Parathyroid adenoma (tissue), 2 donors: ENCODE results near the gene OR13J1.
"Not testable (repeated sequence)": the region's sequence is repeated elsewhere in the genome, so short reads cannot be mapped to it uniquely, and the experiment has no call there.

Experiments used
- H2AFZ ChIP-seq: fragments of 300-600 bp; sonication (generic); one replicate; pipeline ENCODE4 v1.7.0; 2017; ENCODE audit warnings: antibody characterized with exemption, mild to moderate bottlenecking
- H3K27ac ChIP-seq: fragments of 300-600 bp; sonication (generic); one replicate; pipeline ENCODE4 v1.7.0; 2017
- H3K27me3 ChIP-seq: fragments of 300-600 bp; sonication (generic); one replicate; pipeline ENCODE4 v1.7.0; 2017; ENCODE audit warnings: low read length; ENCODE audit not compliant: control insufficient read depth, insufficient read depth
- H3K36me3 ChIP-seq: fragments of 300-600 bp; sonication (generic); one replicate; pipeline ENCODE4 v1.7.0; 2017; ENCODE audit warnings: low read length; ENCODE audit not compliant: control insufficient read depth, insufficient read depth
- H3K4me1 ChIP-seq: fragments of 300-600 bp; sonication (generic); one replicate; pipeline ENCODE4 v1.7.0; 2017; ENCODE audit warnings: control low read depth
- H3K4me2 ChIP-seq: fragments of 300-600 bp; sonication (generic); one replicate; pipeline ENCODE4 v1.7.0; 2017; ENCODE audit warnings: low read length
- H3K4me3 ChIP-seq: fragments of 300-600 bp; sonication (generic); one replicate; pipeline ENCODE4 v1.7.0; 2017; ENCODE audit warnings: low read depth, low read length
- H3K79me2 ChIP-seq: fragments of 300-600 bp; sonication (generic); one replicate; pipeline ENCODE4 v1.7.0; 2017; ENCODE audit warnings: control low read depth
- H3K9ac ChIP-seq: fragments of 300-600 bp; sonication (generic); one replicate; pipeline ENCODE4 v1.7.0; 2017; ENCODE audit warnings: mild to moderate bottlenecking
- H3K9me3 ChIP-seq: fragments of 300-600 bp; sonication (generic); one replicate; pipeline ENCODE4 v1.7.0; 2017; ENCODE audit warnings: low read length; ENCODE audit not compliant: control insufficient read depth
- TF ChIP-seq, protein P1 (sequence below): fragments of 300-600 bp; sonication (generic); IDR thresholded peaks from one replicate; pipeline ENCODE4 v1.7.0; 2017; ENCODE audit warnings: antibody characterized with exemption, mild to moderate bottlenecking
- donor health status: primary hyperparathyroidism.

OR13J1 gene

DNA sequence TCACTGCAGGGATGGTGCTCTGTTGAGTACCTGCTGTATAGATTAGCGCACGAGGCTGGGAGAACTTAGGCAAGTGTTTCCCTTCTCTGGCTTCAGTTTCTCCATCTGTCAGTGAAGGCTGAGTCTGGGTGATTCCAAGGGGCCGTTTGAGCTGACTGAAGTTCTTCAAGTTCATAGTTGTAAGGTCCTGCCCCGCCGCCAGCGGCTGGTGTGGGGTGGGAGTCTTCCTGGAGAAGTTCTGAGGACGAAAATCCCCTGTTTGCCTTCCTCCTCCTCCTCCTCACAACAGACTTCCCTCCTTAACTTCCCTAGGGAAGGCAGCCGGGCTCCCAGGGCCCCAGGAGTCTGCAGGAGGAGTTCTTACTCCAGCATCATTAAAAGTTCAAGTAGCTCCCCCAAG, 34.1 kb upstream of the OR13J1 start:
- no peak overlapping the region for H3K4me2 ChIP-seq
- no peak overlapping the region for H2AFZ ChIP-seq
- TF ChIP-seq, protein P1, sequence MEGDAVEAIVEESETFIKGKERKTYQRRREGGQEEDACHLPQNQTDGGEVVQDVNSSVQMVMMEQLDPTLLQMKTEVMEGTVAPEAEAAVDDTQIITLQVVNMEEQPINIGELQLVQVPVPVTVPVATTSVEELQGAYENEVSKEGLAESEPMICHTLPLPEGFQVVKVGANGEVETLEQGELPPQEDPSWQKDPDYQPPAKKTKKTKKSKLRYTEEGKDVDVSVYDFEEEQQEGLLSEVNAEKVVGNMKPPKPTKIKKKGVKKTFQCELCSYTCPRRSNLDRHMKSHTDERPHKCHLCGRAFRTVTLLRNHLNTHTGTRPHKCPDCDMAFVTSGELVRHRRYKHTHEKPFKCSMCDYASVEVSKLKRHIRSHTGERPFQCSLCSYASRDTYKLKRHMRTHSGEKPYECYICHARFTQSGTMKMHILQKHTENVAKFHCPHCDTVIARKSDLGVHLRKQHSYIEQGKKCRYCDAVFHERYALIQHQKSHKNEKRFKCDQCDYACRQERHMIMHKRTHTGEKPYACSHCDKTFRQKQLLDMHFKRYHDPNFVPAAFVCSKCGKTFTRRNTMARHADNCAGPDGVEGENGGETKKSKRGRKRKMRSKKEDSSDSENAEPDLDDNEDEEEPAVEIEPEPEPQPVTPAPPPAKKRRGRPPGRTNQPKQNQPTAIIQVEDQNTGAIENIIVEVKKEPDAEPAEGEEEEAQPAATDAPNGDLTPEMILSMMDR: no peak
- no peaks in the 10 kb centered on the region for H3K27me3 ChIP-seq
- no peaks in the 10 kb centered on the region for H3K36me3 ChIP-seq
- H3K27ac ChIP-seq: no peak overlapping the region
- H3K4me3 ChIP-seq: no peak overlapping the region
- peaks cover 7% of the 10 kb centered on the region for H3K4me1 ChIP-seq
- no peak overlapping the region for H3K9ac ChIP-seq
- no peaks in the 10 kb centered on the region for H3K9me3 ChIP-seq
- H3K79me2 ChIP-seq: no peaks in the 10 kb centered on the region

DNA sequence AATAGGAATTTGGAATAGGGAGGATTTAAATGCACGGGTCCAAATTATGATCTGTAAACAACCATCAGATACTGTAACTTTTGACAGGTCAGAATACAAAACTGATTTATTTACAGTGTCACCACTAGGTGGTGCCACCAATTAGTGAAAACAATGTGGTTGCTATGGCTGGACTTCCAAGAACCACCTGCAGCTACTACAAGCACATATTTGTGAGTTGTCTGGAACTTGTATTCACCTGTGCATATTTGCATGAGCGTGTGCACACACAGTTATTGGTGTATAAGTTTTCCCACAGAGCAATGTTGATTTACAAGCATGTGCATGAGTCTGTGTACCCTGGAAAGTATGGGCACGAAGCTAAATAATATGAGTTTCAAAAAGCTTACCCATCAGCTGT, 32.8 kb upstream of the OR13J1 start:
- Histone ChIP-seq H3K36me3 (no peaks in the 10 kb centered on the region), H3K9me3 (no peaks in the 10 kb centered on the region), H3K27ac (no peak overlapping the region), H3K4me3 (no peak overlapping the region), H3K9ac (no peak overlapping the region), H3K27me3 (no peaks in the 10 kb centered on the region), H3K4me2 (no peak overlapping the region), H3K79me2 (no peaks in the 10 kb centered on the region), H3K4me1 (no peaks in the 10 kb centered on the region), H2AFZ (no peak overlapping the region)
- TF ChIP-seq, protein P1: peak; percentile 67

DNA sequence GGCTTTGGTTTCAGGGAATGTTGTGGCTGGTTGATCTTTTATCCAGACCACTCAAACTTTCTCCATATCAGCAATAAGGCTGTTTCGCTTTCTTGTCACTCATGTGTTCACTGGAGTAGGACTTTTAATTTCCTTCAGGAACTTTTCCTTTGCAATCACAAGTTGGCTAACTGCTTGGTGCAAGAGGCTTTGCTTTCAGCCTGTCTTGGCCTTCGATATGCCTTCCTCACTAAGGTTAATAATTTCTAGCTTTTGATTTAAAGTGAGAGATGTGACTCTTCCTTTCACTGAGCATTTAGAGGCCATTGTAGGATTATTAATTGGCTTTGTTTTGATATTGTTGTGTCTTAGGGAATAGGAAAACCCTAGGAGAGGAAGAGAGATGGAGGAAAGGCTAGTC, 28.8 kb upstream of the OR13J1 start:
- Histone ChIP-seq H2AFZ (no peak overlapping the region), H3K79me2 (no peaks in the 10 kb centered on the region), H3K9me3 (no peaks in the 10 kb centered on the region), H3K27me3 (no peaks in the 10 kb centered on the region), H3K4me1 (no peaks in the 10 kb centered on the region), H3K4me3 (no peak overlapping the region), H3K36me3 (no peaks in the 10 kb centered on the region), H3K27ac (no peak overlapping the region), H3K9ac (no peak overlapping the region), H3K4me2 (no peak overlapping the region)
- TF ChIP-seq, protein P1: no peak

DNA sequence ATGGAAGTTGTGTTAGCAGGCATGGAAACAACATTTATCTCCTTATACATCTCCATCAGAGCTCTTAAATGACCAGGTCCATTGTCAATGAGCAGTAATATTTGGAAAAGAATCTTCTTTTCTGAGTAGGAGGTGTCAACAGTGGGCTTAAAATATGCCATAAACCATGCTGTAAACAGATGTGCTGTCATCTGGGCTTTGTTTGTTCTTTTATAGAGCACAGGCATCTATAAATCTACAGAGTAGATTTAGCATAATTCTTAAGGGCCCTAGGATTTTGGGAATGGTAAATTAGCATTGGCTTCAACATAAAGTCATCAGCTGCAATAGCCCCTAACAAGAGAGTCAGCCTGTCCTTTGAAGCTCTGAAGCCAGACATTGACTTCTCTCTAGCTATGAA, 28.1 kb upstream of the OR13J1 start:
- TF ChIP-seq, protein P1: no peak
- no peak overlapping the region for H3K9ac ChIP-seq
- H3K27me3 ChIP-seq: no peaks in the 10 kb centered on the region
- no peak overlapping the region for H3K4me2 ChIP-seq
- H3K27ac ChIP-seq: no peak overlapping the region
- no peaks in the 10 kb centered on the region for H3K36me3 ChIP-seq
- H3K4me3 ChIP-seq: no peak overlapping the region
- no peaks in the 10 kb centered on the region for H3K4me1 ChIP-seq
- no peaks in the 10 kb centered on the region for H3K79me2 ChIP-seq
- H2AFZ ChIP-seq: no peak overlapping the region
- H3K9me3 ChIP-seq: no peaks in the 10 kb centered on the region

DNA sequence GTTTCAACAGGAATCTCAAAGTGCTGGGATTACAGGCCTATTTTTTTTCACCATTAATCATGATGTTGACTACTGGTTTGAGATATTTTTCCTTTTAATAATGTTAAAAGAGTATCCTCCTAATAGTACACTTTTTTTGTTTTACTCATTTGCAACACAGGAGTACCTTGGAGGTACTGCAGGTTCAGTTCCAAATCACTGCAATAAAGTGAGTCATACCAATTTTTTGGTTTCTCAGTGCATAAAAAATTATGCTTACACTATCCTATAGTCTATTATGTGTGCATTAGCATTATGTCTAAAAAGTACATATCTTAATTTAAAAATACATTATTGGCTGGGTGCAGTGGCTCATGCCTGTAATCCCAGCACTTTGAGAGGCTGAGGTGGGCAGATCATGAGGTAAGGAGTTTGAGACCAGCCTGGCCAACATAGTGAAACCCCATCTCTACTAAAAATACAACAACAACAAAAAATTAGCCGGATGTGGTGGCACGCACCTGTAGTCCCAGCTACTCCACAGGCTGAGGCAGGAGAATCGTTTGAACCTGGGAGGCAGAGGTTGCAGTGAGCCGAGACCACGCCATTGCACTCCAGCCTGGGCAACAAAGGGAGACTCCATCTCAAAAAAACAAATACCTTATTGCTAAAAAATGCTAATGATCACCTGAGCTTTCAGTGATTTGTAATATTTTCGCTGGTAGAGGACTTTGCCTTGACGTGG, 27.3 kb upstream of the OR13J1 start:
- H3K79me2 ChIP-seq, H3K27me3 ChIP-seq, H3K9ac ChIP-seq: not testable (repeated sequence)

More for the DNA sequence above, 27.3 kb upstream of the OR13J1 start:
- not testable (repeated sequence) for H3K4me2 ChIP-seq, H3K4me1 ChIP-seq, H3K36me3 ChIP-seq, H3K9me3 ChIP-seq, H3K27ac ChIP-seq, H2AFZ ChIP-seq, H3K4me3 ChIP-seq
